Measurements from ENCODE around the gene KIAA1671.

DNA sequence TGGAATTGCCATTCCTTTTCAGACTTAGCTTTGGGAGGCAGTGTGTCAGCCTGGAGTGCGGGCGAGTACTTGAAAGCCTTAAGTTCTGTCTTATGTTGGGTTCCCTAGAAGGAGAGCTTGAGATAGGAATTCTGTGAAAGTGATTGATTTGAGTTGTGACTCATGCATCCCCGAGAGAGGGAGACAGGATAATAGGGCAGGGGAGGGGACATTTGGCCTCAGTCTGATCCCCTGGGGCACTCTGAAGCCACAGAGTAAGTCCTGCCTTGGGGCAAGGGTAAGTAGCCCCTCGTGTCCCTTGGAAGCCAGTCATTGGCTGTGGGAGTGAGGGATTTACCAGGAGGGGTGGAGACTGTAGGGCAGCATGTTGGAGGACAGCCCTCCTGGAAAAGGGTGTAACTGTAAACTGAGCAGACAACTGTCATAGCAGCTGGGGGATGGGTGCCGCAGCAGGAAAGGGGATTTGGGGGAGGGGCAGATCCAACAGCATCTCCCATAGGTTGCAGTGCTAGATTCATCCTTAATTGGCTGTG lies 44.0 kb downstream of the KIAA1671 start:
- TF ChIP-seq TAF1 (IDR thresholded peaks at IDR 0.05; ENCODE audit: low read depth, low read length): no peak
- no peak for TF ChIP-seq POLR2A (IDR thresholded peaks at IDR 0.05; ENCODE audit: low read depth, low read length)
- no peak for TF ChIP-seq POLR2AphosphoS5 (IDR thresholded peaks at IDR 0.05; ENCODE audit: low read depth, low read length)
- TF ChIP-seq PAX5 (IDR thresholded peaks at IDR 0.05; ENCODE audit: insufficient read depth, low read length, severe bottlenecking): no peak

Measured in GM12891 (cell line).